HAP-1 (cell line): ENCODE results near the gene RPS6KA2.
"Not testable (repeated sequence)": the region's sequence is repeated elsewhere in the genome, so short reads cannot be mapped to it uniquely, and the experiment has no call there.

Source experiments
- DNase-seq, 2 experiments: peaks; one replicate each; pipeline ENCODE4 v3.0.0-alpha.2; 2016 to 2020; ENCODE audit warnings: low spot score in 2 of 2
- H3K27me3 ChIP-seq: fragments of 250-450 bp; sonication (Bioruptor Pico); 2 replicates; pipeline ENCODE4 v1.5.1; 2020; ENCODE audit warnings: low read depth, mild to moderate bottlenecking, moderate library complexity
- H3K36me3 ChIP-seq: fragments of 250-450 bp; sonication (Bioruptor Pico); replicated peaks from 2 replicates; pipeline ENCODE4 v1.5.1; 2020; ENCODE audit warnings: mild to moderate bottlenecking
- H3K4me1 ChIP-seq: fragments of 250-450 bp; sonication (Bioruptor Pico); 2 replicates; pipeline ENCODE4 v1.5.1; 2020; ENCODE audit warnings: mild to moderate bottlenecking
- H3K4me3 ChIP-seq: fragments of 250-450 bp; sonication (Bioruptor Pico); 2 replicates; pipeline ENCODE4 v1.5.1; 2020; ENCODE audit warnings: mild to moderate bottlenecking, moderate library complexity
- H3K9me3 ChIP-seq: fragments of 250-450 bp; sonication (Bioruptor Pico); 2 replicates; pipeline ENCODE4 v1.5.1; 2020; ENCODE audit warnings: mild to moderate bottlenecking, moderate library complexity
- in situ Hi-C: fragments of 300-500 bp; cut with MboI; formaldehyde crosslinking; loops from 3 replicates; pipeline ENCODE4 v1.14.3; 2020; ENCODE audit warnings: low sequenced_read_pairs, inconsistent platforms, mixed read lengths

Gene RPS6KA2

GRCh38 chr6:166636191-166636933 lies 9.3 kb upstream of the RPS6KA2 start:
- no peaks in the 10 kb centered on the region for H3K36me3 ChIP-seq
- no peaks in the 10 kb centered on the region for H3K4me1 ChIP-seq
- H3K27me3 ChIP-seq: no peaks in the 10 kb centered on the region
- DNase-seq: no peak
- H3K4me3 ChIP-seq: no peak overlapping the region
- H3K9me3 ChIP-seq: no peaks in the 10 kb centered on the region
- in situ Hi-C loops: no loop called here

GRCh38 chr6:166635013-166635970 lies 8.2 kb upstream of the RPS6KA2 start:
- in situ Hi-C loops: no loop called here
- no peak for DNase-seq
- no peak overlapping the region for H3K4me3 ChIP-seq
- no peaks in the 10 kb centered on the region for H3K27me3 ChIP-seq
- H3K36me3 ChIP-seq: no peaks in the 10 kb centered on the region
- H3K4me1 ChIP-seq: no peaks in the 10 kb centered on the region
- no peaks in the 10 kb centered on the region for H3K9me3 ChIP-seq

GRCh38 chr6:166634581-166634980 lies 7.5 kb upstream of the RPS6KA2 start:
- H3K36me3 ChIP-seq, H3K27me3 ChIP-seq, in situ Hi-C loops, DNase-seq, H3K4me1 ChIP-seq, H3K9me3 ChIP-seq, H3K4me3 ChIP-seq: not testable (repeated sequence)

- no peak for DNase-seq
- in situ Hi-C loops: no loop called here
- no peaks in the 10 kb centered on the region for H3K9me3 ChIP-seq
- H3K4me3 ChIP-seq: no peak overlapping the region
- H3K4me1 ChIP-seq: no peaks in the 10 kb centered on the region
- H3K36me3 ChIP-seq: no peaks in the 10 kb centered on the region
- H3K27me3 ChIP-seq: no peaks in the 10 kb centered on the region
Measured at GRCh38 chr6:166633732-166634535, 6.9 kb upstream of the RPS6KA2 start.

- in situ Hi-C loops: no loop called here
Measured at GRCh38 chr6:166632731-166633130, 5.7 kb upstream of the RPS6KA2 start.

GRCh38 chr6:166630462-166630861 lies 3.4 kb upstream of the RPS6KA2 start:
- Histone ChIP-seq H3K4me1 (peaks cover 5% of the 10 kb centered on the region), H3K36me3 (no peaks in the 10 kb centered on the region), H3K9me3 (no peaks in the 10 kb centered on the region), H3K27me3 (no peaks in the 10 kb centered on the region), H3K4me3 (no peak overlapping the region)
- in situ Hi-C loops: no loop called here
- DNase-seq: no peak

More at GRCh38 chr6:166632731-166633130, 5.7 kb upstream of the RPS6KA2 start:
- Histone ChIP-seq H3K9me3 (no peaks in the 10 kb centered on the region), H3K4me1 (peaks cover 5% of the 10 kb centered on the region), H3K27me3 (no peaks in the 10 kb centered on the region), H3K4me3 (no peak overlapping the region), H3K36me3 (no peaks in the 10 kb centered on the region)
- no peak for DNase-seq

GRCh38 chr6:166629628-166630027 lies 2.6 kb upstream of the RPS6KA2 start:
- DNase-seq: no peak
- H3K9me3 ChIP-seq: no peaks in the 10 kb centered on the region
- H3K4me1 ChIP-seq: peaks cover 5% of the 10 kb centered on the region
- in situ Hi-C loops: no loop called here
- H3K4me3 ChIP-seq: no peak overlapping the region
- H3K36me3 ChIP-seq: no peaks in the 10 kb centered on the region
- H3K27me3 ChIP-seq: no peaks in the 10 kb centered on the region

GRCh38 chr6:166627875-166628801 lies 1.1 kb upstream of the RPS6KA2 start:
- peak; percentile 44 to 81 for DNase-seq
- Histone ChIP-seq H3K4me1 (peaks cover 5% of the 10 kb centered on the region), H3K27me3 (no peaks in the 10 kb centered on the region), H3K4me3 (peak overlapping the region; percentile 43), H3K36me3 (no peaks in the 10 kb centered on the region), H3K9me3 (no peaks in the 10 kb centered on the region)
- in situ Hi-C loops: no loop called here

GRCh38 chr6:166626177-166627032 lies 646 bp downstream of the RPS6KA2 start:
- in situ Hi-C loops: no loop called here
- H3K4me3 ChIP-seq: peak overlapping the region; percentile 50
- H3K4me1 ChIP-seq: peaks cover 5% of the 10 kb centered on the region
- H3K36me3 ChIP-seq: no peaks in the 10 kb centered on the region
- no peaks in the 10 kb centered on the region for H3K27me3 ChIP-seq
- peak in 1 of 2 experiments; percentile 31 for DNase-seq
- no peaks in the 10 kb centered on the region for H3K9me3 ChIP-seq

GRCh38 chr6:166625356-166625755 lies 1.7 kb downstream of the RPS6KA2 start:
- no peaks in the 10 kb centered on the region for H3K36me3 ChIP-seq
- peak overlapping the region; percentile 50 for H3K4me3 ChIP-seq
- no peaks in the 10 kb centered on the region for H3K9me3 ChIP-seq
- in situ Hi-C loops: no loop called here
- no peak for DNase-seq
- no peaks in the 10 kb centered on the region for H3K27me3 ChIP-seq
- H3K4me1 ChIP-seq: peaks cover 5% of the 10 kb centered on the region

- DNase-seq: no peak
- in situ Hi-C loops: no loop called here
- Histone ChIP-seq H3K9me3 (no peaks in the 10 kb centered on the region), H3K4me1 (peaks cover 5% of the 10 kb centered on the region), H3K36me3 (no peaks in the 10 kb centered on the region), H3K4me3 (no peak overlapping the region), H3K27me3 (no peaks in the 10 kb centered on the region)
Measured at GRCh38 chr6:166624275-166624674, 2.8 kb downstream of the RPS6KA2 start.

GRCh38 chr6:166623318-166623717 lies 3.7 kb downstream of the RPS6KA2 start:
- DNase-seq: no peak
- Histone ChIP-seq H3K36me3 (no peaks in the 10 kb centered on the region), H3K27me3 (no peaks in the 10 kb centered on the region), H3K4me1 (peaks cover 2% of the 10 kb centered on the region), H3K4me3 (no peak overlapping the region), H3K9me3 (no peaks in the 10 kb centered on the region)
- in situ Hi-C loops: no loop called here
